HG03097 (cell line): ENCODE data around the gene MARCHF10.
"Not testable (repeated sequence)": the region's sequence is repeated elsewhere in the genome, so short reads cannot be mapped to it uniquely, and the experiment has no call there.

Experiments used
- ATAC-seq: cut with Tn5 transposase; IDR thresholded peaks from one replicate; pipeline ENCODE4 v1.9.1; 2021; ENCODE audit not compliant: unreplicated experiment, low FRiP score

MARCHF10 gene

DNA sequence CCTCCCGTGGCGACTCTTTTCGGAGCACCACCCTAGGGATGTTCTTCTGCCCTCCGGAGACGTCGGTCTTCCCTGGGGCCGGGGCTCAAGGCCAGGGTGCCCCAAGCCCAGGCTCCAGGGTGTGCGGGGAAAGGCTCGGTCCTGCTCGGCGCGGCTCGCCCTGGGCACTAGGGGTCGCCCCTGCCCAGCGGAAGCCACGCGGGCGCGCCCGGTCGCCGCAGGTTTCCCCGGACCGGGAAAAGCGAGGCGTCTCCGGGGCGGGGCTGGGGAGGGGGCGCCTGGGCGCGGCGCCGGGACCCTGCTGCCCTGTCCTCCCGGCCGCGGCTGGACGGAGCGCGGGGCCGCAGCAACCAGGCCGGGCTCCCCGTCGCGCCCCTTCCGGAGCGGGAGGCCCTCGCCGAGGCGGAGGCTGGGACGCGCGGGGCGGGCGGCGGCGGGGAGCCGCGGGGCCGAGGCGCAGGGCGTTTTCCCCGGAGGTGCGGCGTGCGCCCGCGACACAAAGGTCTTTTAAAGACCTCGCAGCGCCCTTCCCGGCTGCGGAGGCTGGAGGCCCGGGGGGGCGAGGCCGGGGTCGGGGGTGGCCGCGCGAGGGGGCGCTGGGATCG, 104.2 kb downstream of the MARCHF10 start:
- ATAC-seq: no peak

DNA sequence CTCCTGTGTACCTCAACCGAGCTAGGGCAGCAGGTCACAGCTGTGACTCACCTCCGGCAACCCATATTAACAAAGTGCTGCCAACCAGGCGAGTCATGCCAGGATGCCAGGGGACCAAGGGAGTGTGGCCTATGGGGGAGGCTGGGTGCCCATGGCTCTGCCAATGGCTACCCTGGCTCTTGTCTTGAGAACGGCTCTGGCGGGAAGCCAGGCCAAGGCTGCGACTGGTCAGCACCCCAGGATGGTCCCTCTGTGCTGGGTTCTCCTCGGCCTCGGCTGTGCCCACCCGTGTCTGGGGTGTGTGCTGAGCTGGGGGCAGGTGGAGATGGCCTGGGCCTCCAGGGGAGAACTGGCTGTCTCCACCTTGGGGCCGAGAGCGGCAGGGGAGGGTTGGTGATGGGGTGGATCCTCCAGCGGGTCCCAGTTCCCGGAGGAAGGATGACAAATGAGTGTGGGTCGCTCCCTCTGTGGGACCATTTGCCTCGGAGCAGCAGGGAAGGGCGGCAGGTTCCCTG, 104.8 kb downstream of the MARCHF10 start:
- ATAC-seq: no peak

DNA sequence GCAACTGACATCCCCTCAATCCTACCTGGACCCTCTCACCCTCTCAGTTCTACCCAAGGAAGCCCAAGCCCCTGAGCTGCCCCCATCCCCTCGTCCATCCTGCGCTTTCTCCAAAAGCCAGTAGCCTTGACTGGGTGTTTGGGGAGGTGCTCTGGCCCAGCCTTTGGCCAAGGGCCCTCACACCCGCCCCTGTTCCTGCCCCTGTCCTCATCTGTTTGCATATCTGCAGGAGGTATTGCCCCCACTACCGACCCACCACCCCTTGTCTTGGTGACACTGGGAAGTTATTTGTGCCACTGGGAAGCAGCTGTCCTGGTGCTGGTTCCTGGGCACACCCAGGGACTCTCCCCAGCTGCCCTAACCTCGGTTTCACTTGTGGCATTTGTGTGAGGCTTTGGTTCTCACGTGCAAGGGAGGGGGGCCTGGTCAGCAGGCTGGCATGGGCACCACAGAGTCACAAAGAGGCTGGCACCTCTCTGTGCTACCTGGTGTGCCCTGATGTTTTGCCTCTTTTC, 105.3 kb downstream of the MARCHF10 start:
- ATAC-seq: no peak

DNA sequence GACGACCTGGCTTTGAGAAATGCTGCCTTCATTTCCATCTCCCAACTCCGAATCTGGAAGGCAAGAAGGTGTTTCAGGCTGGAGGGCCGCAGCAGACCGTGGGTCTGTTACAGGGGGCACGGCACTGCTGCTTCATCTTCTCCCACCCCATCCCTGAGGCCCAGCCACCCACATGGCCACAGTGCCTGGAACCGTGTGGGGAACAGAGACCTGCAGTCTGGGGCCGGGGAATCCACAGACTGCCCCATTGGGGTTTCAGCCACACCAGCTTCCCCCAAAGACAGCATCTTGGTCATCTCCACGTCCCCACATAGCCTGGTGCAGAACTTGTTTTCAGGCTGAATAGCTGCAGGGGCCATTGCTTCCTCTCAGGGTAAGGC, 106.4 kb downstream of the MARCHF10 start:
- ATAC-seq: no peak

DNA sequence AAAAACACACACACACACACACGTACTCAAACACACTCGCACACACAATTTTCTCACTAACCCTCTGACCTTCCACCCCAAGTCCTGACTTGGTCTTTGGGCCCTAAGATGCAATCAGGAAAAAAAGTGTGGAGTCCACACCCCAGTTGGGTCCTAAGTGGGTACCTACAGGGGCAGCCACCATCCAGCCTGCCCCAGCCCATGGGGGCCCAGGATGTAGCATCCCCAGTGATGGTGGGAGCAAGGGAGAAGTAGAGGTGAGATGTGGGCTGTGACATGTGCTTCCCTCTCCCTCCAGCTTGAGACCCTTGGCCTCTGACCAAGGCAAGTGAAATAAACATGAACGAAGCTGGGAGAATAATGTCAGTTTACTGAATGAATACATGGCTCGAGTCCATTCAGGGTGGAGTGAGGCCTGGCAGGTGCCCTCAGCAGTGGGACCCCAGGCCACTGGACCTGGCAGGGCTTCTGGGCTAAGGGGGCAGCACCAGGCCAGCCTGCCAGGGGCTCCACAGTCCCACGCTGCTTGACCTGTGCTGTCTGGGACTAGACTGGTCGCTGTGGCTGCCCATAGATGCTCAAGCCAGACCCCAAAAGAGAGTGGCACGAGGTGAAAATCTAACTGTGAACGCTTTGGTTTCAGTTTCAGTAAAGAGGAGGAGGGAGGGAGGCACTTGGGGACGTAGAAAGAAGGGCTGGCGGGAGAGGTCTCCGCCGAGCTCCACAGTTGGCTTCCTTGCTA, 107.0 kb downstream of the MARCHF10 start:
- ATAC-seq: no peak

DNA sequence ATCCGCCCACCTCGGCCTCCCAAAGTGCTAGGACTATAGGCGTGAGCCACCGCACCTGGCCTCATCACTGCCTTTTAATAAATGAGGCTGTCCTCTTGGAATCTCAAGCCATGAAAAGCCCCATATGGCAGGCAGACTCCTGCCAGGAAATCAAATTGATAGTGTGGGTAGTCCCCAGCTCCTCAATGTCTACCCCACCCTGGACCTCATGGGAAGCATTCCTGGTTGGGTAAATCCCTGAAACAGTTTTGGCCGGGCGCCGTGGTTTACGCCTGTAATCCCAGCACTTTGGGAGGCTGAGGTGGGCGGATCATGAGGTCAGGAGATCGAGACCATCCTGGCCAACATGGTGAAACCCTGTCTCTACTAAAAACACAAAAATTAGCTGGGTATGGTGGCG, 109.7 kb downstream of the MARCHF10 start:
- not testable (repeated sequence) for ATAC-seq

DNA sequence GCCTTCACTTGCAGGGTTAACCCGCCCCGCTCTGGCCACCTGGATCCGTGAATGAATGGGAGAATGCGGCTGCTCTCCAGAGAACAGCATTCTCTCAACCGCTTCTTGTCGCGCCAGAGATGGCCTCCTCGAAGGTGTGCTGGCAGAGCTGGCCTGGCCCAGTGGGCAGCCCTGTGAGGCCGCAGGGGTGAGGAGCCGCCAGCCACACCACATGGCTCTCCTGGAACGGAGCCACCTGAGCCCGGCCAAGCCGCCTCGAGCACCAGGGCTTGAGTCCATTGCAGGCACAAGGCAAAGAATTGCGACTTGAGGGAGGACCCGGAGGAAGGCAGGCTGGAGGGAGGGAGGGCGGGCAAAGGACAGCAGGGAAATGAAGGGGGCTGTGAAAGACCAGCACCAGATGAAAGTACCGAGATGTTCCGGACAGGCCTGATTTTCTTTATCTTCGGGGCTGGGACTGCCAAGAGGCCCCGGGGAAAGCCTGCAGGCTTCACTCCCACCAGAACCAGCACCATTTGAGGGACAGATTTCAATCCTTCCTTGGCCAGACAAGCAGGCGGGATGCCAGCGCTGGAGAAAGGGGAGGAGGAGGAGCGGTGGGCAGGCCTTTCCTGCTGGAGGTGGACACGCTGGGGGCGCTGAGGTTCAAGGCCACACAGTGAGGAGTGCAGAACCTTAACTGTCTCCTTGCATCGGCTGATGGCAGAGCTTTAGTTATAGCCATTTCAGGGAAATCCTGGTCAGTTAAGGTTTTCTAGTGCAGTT, 111.2 kb downstream of the MARCHF10 start:
- no peak for ATAC-seq

DNA sequence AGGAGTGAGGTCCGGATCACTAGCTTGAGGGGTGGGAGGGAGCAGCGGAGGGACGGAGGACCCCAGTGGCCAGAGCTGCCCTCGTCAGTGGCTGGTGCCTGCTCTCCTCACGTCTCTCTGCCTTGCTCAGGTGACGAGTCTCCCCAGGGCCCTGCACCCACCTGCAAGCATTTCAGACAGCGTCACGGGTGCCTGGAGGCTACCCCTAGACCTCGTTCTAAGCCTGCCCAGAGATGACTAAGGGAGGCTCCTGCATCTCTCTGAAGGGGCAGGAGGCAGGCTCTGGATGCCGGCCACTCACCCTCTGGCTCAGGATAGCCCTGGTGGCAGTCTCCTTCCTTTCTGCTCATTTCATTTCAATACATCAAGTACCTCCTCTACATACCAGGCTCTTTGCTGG, 111.9 kb downstream of the MARCHF10 start:
- no peak for ATAC-seq

DNA sequence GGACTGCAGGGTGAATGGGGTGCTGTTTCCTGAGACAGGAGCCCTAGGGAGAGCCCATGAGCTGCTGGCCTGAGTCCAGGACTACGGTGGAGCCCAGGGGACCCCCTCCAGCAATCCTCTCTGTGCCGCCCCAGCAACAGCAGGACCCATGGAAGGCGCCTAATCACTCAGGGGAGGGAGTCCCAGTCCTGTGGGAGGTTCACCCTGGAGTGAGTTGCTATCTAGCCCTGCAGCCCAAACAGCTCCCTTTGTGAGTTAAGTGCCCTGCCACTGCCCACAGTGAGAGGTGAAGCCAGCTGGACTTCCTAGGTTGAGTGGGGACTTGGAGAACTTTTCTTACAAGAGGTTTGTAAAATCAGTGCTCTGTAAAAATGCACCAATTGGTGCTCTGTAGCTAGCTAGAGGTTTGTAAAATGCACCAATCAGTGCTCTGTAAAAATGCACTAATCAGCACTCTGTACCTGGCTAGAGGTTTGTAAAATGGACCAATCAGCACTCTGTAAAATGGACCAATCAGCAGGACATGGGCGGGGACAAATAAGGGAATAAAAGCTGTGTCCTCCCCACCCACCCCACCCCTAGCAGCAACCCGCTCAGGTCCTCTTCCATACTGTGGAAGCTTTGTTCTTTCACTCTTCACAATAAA, 112.9 kb downstream of the MARCHF10 start:
- ATAC-seq: not testable (repeated sequence)

DNA sequence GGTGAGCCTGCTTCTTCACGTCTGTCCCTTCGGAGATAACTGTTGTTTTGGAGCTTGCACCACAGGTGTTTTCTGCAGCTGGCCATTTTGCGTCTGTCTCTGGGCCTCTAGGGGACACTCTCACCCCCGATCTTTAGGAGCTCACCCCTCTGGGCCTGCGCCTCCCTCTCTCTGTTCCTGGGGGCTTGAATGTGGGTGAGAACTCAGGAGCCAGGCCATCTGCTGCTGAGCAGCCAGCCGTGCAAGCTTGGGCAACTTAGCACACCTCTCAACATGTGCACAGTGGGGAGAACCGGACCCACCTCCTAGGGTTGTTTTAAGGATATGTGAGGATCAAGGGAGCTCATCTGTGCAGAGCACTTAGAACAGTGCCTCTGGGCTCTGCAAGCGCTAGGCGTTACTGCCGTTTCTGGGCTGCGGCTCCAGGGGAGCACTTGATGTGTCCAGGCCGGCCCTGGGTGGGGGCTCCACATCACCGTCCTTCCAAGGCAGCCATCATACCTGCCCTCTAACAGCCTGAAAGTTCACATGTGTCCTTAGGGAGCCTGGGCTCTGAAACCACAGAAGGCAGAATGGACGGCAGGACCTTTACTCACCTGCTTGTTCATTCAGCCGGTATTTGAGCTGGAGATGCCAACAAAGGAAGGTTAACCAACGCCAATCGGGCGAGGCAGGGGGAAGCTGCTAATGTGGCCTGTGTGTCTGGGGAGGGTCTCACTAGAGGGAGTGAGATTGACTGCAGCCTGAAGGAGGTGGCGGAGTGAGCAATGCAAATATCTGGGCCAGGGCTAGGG, 114.3 kb downstream of the MARCHF10 start:
- ATAC-seq: no peak

DNA sequence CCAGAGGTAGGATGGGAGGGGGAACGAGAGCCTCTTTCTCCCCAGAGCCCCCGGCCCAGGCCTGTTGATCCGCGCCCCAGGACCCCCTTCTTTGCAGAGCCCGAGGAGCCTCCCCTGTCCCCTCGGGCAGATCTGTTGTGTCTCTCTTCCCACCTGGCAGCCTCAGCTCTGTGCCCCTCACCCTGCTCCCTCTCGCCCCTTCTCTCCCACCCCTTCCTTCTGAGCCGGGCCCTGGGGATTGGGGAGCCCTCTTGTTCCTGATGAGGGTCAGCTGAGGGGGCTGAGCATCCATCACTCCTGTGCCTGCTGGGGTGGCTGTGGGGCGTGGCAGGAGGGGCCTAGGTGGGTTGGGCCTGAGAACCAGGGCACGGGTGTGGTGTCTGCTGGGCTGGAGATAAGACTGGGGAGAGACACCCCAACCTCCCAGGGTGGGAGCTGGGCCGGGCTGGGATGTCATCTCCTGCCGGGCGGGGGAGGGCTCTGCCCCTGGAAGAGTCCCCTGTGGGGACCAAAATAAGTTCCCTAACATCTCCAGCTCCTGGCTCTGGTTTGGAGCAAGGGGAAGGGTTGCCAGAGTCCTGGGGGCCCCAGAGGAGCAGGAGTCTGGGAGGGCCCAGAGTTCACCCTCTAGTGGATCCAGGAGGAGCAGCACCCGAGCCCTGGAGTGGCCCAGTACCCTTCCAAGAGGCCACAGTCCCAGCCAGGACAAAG, 115.2 kb downstream of the MARCHF10 start:
- no peak for ATAC-seq

DNA sequence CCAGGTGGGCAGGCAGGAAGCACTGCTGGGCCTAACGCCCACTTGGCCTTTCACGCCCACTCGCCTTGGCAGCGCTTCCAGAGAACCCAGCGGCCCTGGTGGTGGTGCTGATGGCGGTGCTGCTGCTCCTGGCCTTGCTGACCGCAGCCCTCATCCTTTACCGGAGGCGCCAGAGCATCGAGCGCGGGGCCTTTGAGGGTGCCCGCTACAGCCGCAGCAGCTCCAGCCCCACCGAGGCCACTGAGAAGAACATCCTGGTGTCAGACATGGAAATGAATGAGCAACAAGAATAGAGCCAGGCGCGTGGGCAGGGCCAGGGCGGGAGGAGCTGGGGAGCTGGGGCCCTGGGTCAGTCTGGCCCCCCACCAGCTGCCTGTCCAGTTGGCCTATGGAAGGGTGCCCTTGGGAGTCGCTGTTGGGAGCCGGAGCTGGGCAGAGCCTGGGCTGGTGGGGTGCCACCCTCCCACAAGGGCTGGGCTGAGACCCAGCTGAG, 115.9 kb downstream of the MARCHF10 start:
- ATAC-seq: no peak

DNA sequence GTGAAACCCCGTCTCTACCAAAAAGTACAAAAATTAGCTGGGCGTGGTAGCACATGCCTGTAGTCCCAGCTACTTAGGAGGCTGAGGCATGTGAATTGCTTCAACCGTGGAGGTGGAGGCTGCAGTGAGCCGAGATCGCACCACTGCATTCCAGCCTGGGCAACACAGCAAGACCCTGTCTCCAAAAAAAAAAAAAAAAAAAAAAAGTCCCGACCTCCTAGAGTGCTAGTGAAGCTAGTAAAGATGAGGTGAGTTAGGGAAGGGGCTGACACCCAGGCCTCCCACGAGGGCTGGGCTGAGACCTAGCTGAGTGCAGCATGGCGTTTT, 116.6 kb downstream of the MARCHF10 start:
- not testable (repeated sequence) for ATAC-seq

DNA sequence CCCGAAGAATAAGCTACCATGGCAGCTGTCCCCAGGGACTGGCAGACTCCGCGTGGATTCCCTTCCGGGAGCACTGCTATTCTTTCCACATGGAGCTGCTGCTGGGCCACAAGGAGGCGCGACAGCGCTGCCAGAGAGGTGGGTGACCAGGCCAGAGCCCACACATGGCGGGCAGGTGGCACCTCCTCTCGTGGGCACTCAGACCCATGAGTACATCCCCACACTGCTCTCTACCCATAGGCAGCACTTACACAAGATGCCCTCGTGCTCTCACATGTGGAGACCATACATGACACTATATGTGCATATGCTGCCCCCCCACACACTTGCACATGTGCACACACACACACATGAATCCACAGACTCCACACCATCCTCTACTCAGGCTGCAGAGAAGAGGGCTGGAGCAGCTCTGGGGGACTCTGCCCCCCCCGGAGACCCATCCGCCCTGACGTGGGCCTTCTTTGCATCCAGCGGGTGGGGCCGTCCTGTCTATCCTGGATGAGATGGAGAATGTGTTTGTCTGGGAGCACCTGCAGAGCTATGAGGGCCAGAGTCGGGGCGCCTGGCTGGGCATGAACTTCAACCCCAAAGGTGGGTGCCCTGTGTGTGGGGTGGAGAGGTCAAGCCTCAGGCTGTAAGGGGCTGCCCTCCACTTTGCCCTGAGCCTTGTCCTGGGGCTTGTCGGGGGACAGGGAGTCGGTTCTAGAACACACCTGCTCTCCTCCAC, 117.8 kb downstream of the MARCHF10 start:
- ATAC-seq: no peak

DNA sequence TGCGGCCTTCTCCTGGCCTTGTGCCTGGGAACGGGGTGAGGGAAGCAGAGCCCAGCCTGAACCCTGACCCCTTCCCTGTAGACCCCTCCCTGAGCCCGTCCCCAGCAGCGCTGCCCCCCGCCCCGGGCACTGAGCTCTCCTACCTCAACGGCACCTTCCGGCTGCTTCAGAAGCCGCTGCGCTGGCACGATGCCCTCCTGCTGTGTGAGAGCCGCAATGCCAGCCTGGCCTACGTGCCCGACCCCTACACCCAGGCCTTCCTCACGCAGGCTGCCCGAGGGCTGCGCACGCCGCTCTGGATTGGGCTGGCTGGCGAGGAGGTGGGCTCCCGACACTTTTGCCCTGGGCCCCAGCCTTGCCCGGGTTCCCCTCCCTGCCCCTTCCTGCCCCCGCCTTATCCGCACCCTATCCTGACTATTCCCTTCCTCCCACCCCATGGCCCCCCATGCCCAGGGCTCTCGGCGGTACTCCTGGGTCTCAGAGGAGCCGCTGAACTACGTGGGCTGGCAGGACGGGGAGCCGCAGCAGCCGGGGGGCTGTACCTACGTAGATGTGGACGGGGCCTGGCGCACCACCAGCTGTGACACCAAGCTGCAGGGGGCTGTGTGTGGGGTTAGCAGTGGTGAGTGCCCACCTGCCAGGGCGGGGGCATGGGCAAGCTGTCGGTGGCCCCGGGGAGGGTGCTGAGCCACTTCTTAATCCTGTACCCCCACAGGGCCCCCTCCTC, 118.5 kb downstream of the MARCHF10 start:
- no peak for ATAC-seq

DNA sequence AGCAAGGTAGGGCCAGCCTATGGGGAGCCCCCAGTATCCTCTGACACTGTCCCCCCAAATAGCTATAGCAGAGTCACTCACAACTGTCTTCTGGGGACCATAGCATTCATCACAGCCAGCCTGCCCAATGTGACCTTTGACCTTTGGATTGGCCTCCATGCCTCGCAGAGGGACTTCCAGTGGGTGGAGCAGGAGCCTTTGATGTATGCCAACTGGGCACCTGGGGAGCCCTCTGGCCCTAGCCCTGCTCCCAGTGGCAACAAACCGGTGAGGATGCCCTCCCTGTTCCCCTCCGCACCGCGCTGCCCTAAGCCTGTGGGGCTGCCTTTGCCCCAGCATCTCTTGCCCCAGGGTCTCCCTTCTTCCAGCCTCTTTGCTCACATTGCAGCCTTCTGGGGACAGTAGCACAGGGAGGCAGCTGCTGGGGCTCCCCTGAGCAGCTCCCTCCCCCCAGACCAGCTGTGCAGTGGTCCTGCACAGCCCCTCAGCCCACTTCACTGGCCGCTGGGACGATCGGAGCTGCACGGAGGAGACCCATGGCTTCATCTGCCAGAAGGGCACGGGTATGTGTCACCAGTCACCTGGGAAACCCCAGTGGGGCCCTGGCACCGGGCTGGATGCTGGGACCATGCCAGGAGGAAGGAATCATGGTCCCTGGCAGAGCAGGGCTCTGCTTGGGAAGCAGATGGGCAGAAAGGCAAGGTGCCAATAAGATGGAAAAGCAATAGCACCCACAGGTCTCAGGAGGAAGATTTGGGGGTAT, 119.5 kb downstream of the MARCHF10 start:
- ATAC-seq: no peak

DNA sequence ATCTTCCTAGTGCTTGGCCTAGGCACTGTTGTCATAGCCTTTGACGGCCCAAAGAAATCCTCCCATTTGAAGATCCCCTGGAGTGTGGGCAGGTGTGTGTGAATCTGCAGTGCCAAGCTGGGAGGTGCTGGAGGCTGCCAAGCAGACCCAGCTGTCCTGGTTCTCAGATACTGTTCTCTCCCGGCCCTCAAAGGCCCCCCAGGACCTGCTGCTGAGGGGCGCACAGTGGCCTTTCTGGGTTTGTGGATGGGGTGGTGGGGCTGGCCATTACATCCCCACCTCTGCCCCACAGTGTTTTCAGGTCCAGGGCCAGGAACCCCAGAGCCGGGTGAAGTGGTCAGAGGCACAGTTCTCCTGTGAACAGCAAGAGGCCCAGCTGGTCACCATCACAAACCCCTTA, 120.1 kb downstream of the MARCHF10 start:
- no peak for ATAC-seq
